Fibroblast of the aortic adventitia (primary cell): ENCODE data around the gene DCP1B. TPM values are rescaled to one million over a fixed set of nuclear protein-coding genes. Genes with fewer than 3 reads are reported as not detected.
A peak's percentile ranks its signal among the peaks of the same experiment; 100 is the strongest.

ENCODE experiments used
- DNase-seq: peaks from one replicate; pipeline ENCODE4 v3.0.0-alpha.2; 2010; ENCODE audit warnings: low read depth
- H3K4me3 ChIP-seq: 2 replicates; pipeline ENCODE4 v1.5.1; 2011; ENCODE audit warnings: low read depth, mild to moderate bottlenecking, control low read depth, low read length, moderate library complexity
- CTCF ChIP-seq: IDR thresholded peaks from 2 replicates; pipeline ENCODE4 v1.5.1; 2011; ENCODE audit warnings: mild to moderate bottlenecking, low read length, control low read depth, inconsistent platforms; ENCODE audit not compliant: insufficient read depth
- total RNA-seq: library from RNA; depleted of rRNA; stranded (reverse); fragments of >200 nt; gene quantifications from 2 replicates; pipeline ENCODE4 v1.2.3, GENCODE V29; 2012; ENCODE audit warnings: low replicate concordance

DCP1B gene
- total RNA-seq, 1 donor = 23.5 TPM

GRCh38 chr12:2047752-2048151 is 43.5 kb upstream of the DCP1B start:
- H3K4me3 ChIP-seq = no peak overlapping the region
- TF ChIP-seq CTCF = no peak
- no peak for DNase-seq

- no peak for DNase-seq
- no peak for TF ChIP-seq CTCF
- H3K4me3 ChIP-seq = no peak overlapping the region
These were observed 42.7 kb upstream of the DCP1B start for GRCh38 chr12:2046957-2047356.

GRCh38 chr12:2044165-2044564 is 39.9 kb upstream of the DCP1B start:
- no peak overlapping the region for H3K4me3 ChIP-seq
- DNase-seq = no peak
- TF ChIP-seq CTCF = no peak

GRCh38 chr12:2043054-2043453 is 38.8 kb upstream of the DCP1B start:
- DNase-seq = no peak
- H3K4me3 ChIP-seq = no peak overlapping the region
- TF ChIP-seq CTCF = no peak

- DNase-seq = no peak
- no peak for TF ChIP-seq CTCF
- H3K4me3 ChIP-seq = no peak overlapping the region
These were observed 34.8 kb upstream of the DCP1B start for GRCh38 chr12:2039034-2039433.

- no peak for DNase-seq
- peak overlapping the region; percentile 56 for H3K4me3 ChIP-seq
- TF ChIP-seq CTCF = no peak
These were observed 31.3 kb upstream of the DCP1B start for GRCh38 chr12:2035431-2036055.
